ENCODE data around the gene ITPR2.

Gene ITPR2

GRCh38 chr12:26861690-26862089, 28.7 kb upstream of the ITPR2 start:
- TF ChIP-seq CTCF (conservative IDR thresholded peaks at IDR 0.05; ENCODE audit: low read depth, low read length), result no peak
- DNase-seq (ENCODE audit: low read depth), result no peak
- no peak overlapping the region for H3K4me3 ChIP-seq (ENCODE audit: low read length)

GRCh38 chr12:26857465-26858176, 24.6 kb upstream of the ITPR2 start:
- no peak for DNase-seq (ENCODE audit: low read depth)
- no peak overlapping the region for H3K4me3 ChIP-seq (ENCODE audit: low read length)
- no peak for TF ChIP-seq CTCF (conservative IDR thresholded peaks at IDR 0.05; ENCODE audit: low read depth, low read length)

- no peak for TF ChIP-seq CTCF (conservative IDR thresholded peaks at IDR 0.05; ENCODE audit: low read depth, low read length)
- no peak overlapping the region for H3K4me3 ChIP-seq (ENCODE audit: low read length)
- no peak for DNase-seq (ENCODE audit: low read depth)
Measured at GRCh38 chr12:26855337-26855736, 22.3 kb upstream of the ITPR2 start.

GRCh38 chr12:26854031-26854390, 21.0 kb upstream of the ITPR2 start:
- H3K4me3 ChIP-seq (ENCODE audit: low read length), result no peak overlapping the region
- DNase-seq (ENCODE audit: low read depth), result no peak
- TF ChIP-seq CTCF (conservative IDR thresholded peaks at IDR 0.05; ENCODE audit: low read depth, low read length), result no peak

- no peak overlapping the region for H3K4me3 ChIP-seq (ENCODE audit: low read length)
- DNase-seq (ENCODE audit: low read depth), result no peak
- peak; percentile 96 for TF ChIP-seq CTCF (conservative IDR thresholded peaks at IDR 0.05; ENCODE audit: low read depth, low read length)
Measured at GRCh38 chr12:26853303-26854030, 20.5 kb upstream of the ITPR2 start.

GRCh38 chr12:26851031-26851809, 18.2 kb upstream of the ITPR2 start:
- no peak for TF ChIP-seq CTCF (conservative IDR thresholded peaks at IDR 0.05; ENCODE audit: low read depth, low read length)
- no peak overlapping the region for H3K4me3 ChIP-seq (ENCODE audit: low read length)
- no peak for DNase-seq (ENCODE audit: low read depth)

Data from retinal pigment epithelial cell (primary cell).